Measurements from ENCODE around the gene MRPS9.

DNA sequence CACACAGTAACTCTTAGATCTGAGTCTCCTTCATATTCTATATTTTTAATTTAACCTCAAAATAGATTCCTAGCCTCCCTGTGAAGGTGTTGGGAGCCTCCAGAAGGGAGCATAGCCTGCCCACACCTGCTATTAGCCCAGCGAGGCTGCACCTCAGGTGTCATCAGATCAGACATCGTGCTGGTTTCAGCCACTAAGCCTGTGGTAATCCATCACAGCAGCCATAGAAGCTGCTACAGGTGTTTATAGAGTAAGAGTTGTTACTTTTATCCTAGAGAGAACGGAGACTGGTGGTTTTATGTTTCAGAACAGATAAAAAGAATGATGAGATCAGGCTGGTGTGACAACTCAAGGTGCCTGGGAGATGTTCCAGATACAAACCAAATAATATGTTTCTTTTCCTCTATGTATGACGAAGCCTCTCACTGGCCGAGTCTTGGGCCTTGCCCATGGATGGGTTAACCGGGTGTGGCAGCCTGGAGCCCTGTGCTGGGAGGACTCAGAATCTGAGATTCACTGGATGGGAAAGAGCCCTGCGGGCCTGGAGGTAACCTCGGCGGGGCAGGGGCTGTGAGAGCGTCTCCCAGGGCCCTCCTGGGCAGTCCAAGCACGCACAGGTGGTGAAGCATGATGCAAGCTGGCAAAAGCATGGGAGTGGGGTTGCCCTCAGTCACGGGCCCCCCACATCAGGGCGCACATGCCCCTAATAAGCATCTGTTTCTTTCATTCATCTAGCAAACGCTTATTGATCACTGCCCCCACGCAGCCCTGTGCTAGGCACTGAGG, 73.7 kb downstream of the MRPS9 start:
- TF ChIP-seq POLR2A (IDR thresholded peaks at IDR 0.05): no peak
- TF ChIP-seq, protein P1, sequence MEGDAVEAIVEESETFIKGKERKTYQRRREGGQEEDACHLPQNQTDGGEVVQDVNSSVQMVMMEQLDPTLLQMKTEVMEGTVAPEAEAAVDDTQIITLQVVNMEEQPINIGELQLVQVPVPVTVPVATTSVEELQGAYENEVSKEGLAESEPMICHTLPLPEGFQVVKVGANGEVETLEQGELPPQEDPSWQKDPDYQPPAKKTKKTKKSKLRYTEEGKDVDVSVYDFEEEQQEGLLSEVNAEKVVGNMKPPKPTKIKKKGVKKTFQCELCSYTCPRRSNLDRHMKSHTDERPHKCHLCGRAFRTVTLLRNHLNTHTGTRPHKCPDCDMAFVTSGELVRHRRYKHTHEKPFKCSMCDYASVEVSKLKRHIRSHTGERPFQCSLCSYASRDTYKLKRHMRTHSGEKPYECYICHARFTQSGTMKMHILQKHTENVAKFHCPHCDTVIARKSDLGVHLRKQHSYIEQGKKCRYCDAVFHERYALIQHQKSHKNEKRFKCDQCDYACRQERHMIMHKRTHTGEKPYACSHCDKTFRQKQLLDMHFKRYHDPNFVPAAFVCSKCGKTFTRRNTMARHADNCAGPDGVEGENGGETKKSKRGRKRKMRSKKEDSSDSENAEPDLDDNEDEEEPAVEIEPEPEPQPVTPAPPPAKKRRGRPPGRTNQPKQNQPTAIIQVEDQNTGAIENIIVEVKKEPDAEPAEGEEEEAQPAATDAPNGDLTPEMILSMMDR (IDR thresholded peaks at IDR 0.05): no peak
- no peak for TF ChIP-seq POLR2AphosphoS5 (IDR thresholded peaks at IDR 0.05)

All from suprapubic skin (tissue), 4 donors.